Osteocyte (in vitro differentiated cells): ENCODE data around the gene PURB. TPM values are rescaled to one million over a fixed set of nuclear protein-coding genes. Genes with fewer than 3 reads are reported as not detected.
A peak's percentile ranks its signal among the peaks of the same experiment; 100 is the strongest.

ENCODE experiments used
- DNase-seq: peaks from one replicate; pipeline ENCODE4 v3.0.0; 2021; ENCODE audit warnings: mixed read lengths; ENCODE audit not compliant: unreplicated experiment; ENCODE audit errors: extremely low spot score
- H3K27ac Mint-ChIP-seq: one replicate; pipeline ENCODE4 v1.8.0; 2021; ENCODE audit warnings: mild to moderate bottlenecking, mixed read lengths; ENCODE audit not compliant: unreplicated experiment
- H3K27me3 Mint-ChIP-seq: one replicate; pipeline ENCODE4 v1.8.0; 2021; ENCODE audit warnings: mixed read lengths; ENCODE audit not compliant: unreplicated experiment
- H3K36me3 Mint-ChIP-seq: one replicate; pipeline ENCODE4 v1.8.0; 2021; ENCODE audit warnings: mixed read lengths; ENCODE audit not compliant: unreplicated experiment
- H3K4me1 Mint-ChIP-seq: one replicate; pipeline ENCODE4 v1.8.0; 2021; ENCODE audit warnings: mixed read lengths; ENCODE audit not compliant: unreplicated experiment
- H3K4me3 Mint-ChIP-seq: one replicate; pipeline ENCODE4 v1.8.0; 2021; ENCODE audit warnings: mild to moderate bottlenecking, moderate library complexity, mixed read lengths; ENCODE audit not compliant: unreplicated experiment
- H3K9me3 Mint-ChIP-seq: one replicate; pipeline ENCODE4 v1.8.0; 2021; ENCODE audit warnings: mixed read lengths; ENCODE audit not compliant: unreplicated experiment
- total RNA-seq: library from RNA; stranded (reverse); gene quantifications from 2 replicates; pipeline ENCODE4 v1.2.1, GENCODE V29; 2021
- TF ChIP-seq, protein P1 (sequence below): fragments of 200-600 bp; sonication (generic); IDR thresholded peaks from 2 replicates; pipeline ENCODE4 v1.5.0; 2021; ENCODE audit warnings: antibody characterized with exemption, mild to moderate bottlenecking, moderate library complexity

The PURB gene
- total RNA-seq, 1 donor from 2014 or later, result 20.7 TPM

DNA sequence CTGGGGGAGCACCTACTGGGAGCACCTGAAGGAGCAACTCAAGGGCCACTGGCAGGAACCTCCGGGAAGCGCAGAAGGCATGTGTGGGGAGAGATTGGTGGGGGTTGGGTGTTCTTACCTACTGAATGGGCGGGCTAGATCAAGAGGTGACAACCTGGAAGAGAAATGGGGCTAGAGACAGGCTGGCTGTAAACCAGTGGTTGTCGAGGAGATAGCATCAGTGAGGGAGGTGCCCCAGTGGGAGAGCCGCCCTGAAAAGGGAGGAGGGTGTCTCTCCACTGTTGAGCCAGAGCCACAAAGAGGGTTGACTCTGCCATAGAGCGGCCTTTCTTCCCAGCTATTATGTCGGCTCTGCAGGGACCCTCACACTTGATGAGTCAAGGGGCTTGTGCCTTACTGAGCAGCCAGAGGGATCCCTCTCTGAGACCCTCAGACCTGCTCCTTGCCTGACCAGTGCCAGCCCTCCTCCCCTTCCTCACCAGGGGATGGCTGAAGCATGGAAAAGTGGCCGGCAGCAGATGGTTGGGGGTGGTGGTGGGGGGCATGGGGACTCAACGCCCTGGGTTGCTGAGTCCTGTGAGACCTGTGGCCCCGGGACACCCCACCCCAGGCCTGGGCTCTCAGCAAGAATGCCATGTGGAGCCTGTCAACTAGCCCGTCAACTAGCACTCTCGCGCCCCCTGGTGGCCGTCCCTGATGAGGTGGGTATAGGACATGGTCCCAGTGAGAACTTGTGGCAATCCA, 36.4 kb upstream of the PURB start:
- peak; percentile 93 for DNase-seq
- TF ChIP-seq, protein P1, sequence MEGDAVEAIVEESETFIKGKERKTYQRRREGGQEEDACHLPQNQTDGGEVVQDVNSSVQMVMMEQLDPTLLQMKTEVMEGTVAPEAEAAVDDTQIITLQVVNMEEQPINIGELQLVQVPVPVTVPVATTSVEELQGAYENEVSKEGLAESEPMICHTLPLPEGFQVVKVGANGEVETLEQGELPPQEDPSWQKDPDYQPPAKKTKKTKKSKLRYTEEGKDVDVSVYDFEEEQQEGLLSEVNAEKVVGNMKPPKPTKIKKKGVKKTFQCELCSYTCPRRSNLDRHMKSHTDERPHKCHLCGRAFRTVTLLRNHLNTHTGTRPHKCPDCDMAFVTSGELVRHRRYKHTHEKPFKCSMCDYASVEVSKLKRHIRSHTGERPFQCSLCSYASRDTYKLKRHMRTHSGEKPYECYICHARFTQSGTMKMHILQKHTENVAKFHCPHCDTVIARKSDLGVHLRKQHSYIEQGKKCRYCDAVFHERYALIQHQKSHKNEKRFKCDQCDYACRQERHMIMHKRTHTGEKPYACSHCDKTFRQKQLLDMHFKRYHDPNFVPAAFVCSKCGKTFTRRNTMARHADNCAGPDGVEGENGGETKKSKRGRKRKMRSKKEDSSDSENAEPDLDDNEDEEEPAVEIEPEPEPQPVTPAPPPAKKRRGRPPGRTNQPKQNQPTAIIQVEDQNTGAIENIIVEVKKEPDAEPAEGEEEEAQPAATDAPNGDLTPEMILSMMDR, result peak; percentile 81

DNA sequence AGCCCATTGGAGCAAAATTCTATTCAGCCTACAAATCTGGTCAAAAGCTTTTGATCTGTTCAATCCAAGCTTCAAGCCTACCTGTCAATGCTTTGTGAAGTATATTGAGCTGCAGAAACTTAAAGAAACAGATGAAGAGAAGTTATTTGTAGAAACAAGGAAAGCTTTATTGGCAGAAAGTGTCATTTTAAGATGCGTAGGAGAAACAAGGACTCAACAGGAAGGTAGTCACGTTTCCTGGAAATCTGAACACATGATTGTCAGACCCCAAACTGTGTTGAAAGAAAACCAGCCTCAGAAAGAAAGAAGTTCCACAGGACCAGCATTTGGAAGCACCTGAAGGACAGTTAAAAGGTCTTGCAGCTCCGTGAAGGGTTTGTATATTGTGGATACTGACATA, 34.8 kb upstream of the PURB start:
- Mint-ChIP-seq H3K36me3 (no peaks in the 10 kb centered on the region), H3K27ac (no peak overlapping the region), H3K27me3 (no peaks in the 10 kb centered on the region), H3K4me3 (no peak overlapping the region), H3K4me1 (no peaks in the 10 kb centered on the region), H3K9me3 (no peaks in the 10 kb centered on the region)
- no peak for DNase-seq
- TF ChIP-seq, protein P1, result no peak

More for the DNA sequence above, 36.4 kb upstream of the PURB start:
- Mint-ChIP-seq H3K27me3 (peaks cover 8% of the 10 kb centered on the region), H3K9me3 (no peaks in the 10 kb centered on the region), H3K4me3 (no peak overlapping the region), H3K27ac (no peak overlapping the region), H3K36me3 (no peaks in the 10 kb centered on the region), H3K4me1 (no peaks in the 10 kb centered on the region)

DNA sequence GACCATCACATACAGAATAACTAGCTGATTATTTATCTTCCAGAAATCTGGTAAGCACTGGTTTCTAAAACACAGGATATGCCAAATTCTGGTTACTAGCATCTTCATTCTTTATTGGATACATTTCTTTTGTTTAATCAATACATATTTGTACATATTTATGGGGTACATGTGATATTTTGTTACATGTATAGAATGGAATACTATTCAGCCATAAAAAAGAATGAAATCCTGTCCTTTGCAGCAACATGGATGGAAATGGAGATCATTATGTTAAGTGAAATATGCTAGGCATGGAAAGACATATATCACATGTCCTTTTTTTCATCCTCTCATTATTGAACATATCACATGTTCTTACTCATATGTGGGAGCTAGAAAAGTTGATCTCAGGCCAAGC, 32.7 kb upstream of the PURB start:
- Mint-ChIP-seq H3K36me3 (no peaks in the 10 kb centered on the region), H3K4me3 (no peak overlapping the region)
- no peak for DNase-seq

DNA sequence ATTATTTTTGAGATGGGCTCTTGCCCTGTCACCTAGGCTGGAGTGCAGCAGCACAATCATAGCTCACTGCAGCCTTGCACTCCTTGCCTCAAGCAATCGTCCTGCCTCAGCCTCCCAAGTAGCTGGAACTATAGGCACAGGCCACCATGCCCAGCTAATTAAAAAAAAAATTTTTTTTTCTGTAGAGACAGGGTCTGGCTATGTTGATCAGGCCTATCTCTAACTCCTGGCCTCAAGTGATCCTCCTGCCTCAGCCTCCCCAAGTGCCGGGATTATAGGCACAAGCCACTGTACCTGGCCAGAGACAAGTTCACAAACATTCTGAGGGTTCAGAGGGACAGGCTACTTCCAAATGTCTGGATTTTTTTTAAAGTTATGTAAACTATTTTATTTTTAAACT, 32.1 kb upstream of the PURB start:
- no peaks in the 10 kb centered on the region for H3K9me3 Mint-ChIP-seq
- H3K36me3 Mint-ChIP-seq, result no peaks in the 10 kb centered on the region
- H3K27me3 Mint-ChIP-seq, result no peaks in the 10 kb centered on the region
- no peak overlapping the region for H3K4me3 Mint-ChIP-seq
- no peak overlapping the region for H3K27ac Mint-ChIP-seq
- TF ChIP-seq, protein P1, result no peak
- no peak for DNase-seq
- H3K4me1 Mint-ChIP-seq, result peaks cover 2% of the 10 kb centered on the region

More for the DNA sequence above, 32.7 kb upstream of the PURB start:
- Mint-ChIP-seq H3K27me3 (no peaks in the 10 kb centered on the region), H3K9me3 (no peaks in the 10 kb centered on the region), H3K27ac (no peak overlapping the region), H3K4me1 (peaks cover 2% of the 10 kb centered on the region)
- TF ChIP-seq, protein P1, result no peak

DNA sequence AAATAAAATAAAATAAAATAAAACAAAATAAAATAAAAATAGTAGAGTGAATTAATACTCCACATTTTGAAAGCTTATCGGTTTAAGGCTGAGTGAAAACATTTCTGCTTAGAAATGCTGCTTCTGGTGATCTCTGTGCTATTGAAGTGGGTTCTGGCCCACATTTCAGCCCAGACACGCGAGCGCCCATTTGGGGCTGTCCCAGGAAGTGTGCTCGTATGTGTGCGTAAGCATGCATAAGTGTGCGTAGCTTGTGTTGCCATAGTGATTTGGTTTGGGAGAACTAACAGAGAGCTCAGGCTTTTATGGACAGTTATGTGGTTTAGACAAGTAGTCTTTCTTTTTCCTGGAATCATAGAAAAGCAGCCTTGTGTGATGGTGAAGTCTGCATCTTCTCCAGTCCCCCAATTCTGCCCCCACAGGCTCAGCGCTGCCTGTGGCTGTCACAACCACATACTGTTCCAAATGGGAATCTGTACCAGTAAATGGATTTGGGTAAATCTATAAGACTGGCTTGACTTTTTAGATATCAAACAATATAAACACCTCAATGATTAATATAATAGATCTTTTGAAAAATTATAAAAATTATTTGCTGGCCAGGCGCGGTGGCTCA, 29.8 kb upstream of the PURB start:
- no peaks in the 10 kb centered on the region for H3K27me3 Mint-ChIP-seq
- H3K4me1 Mint-ChIP-seq, result peaks cover 4% of the 10 kb centered on the region
- H3K27ac Mint-ChIP-seq, result no peak overlapping the region

More for the DNA sequence above, 29.8 kb upstream of the PURB start:
- no peaks in the 10 kb centered on the region for H3K36me3 Mint-ChIP-seq
- H3K9me3 Mint-ChIP-seq, result no peaks in the 10 kb centered on the region
- no peak overlapping the region for H3K4me3 Mint-ChIP-seq
- TF ChIP-seq, protein P1, result no peak
- no peak for DNase-seq
